Right atrium auricular region (tissue), 2 donors: ENCODE measurements around the gene EIF3K. TPM values are rescaled to one million over a fixed set of nuclear protein-coding genes. Genes with fewer than 3 reads are reported as not detected.
A peak's percentile ranks its signal among the peaks of the same experiment; 100 is the strongest.

Experiments
- DNase-seq: peaks from one replicate; pipeline ENCODE4 v3.0.0-alpha.2; 2019; ENCODE audit warnings: low spot score
- H3K27ac ChIP-seq, 2 donors: fragments of 200-600 bp; sonication (generic); 1 replicate in 1 of 2; 2 replicates in 1 of 2; pipeline ENCODE4 v1.5.1; 2016 to 2019
- H3K27me3 ChIP-seq, 2 donors: fragments of 200-600 bp; sonication (generic); one replicate each; pipeline versions ENCODE4 v1.5.1 to v1.6.0; 2017 to 2019
- H3K36me3 ChIP-seq: fragments of 200-600 bp; sonication (generic); one replicate; pipeline ENCODE4 v1.5.1; 2016
- H3K4me1 ChIP-seq, 2 donors: fragments of 200-600 bp; sonication (generic); one replicate each; pipeline versions ENCODE4 v1.5.1 to v1.6.0; 2017 to 2019
- H3K4me3 ChIP-seq, 2 donors: fragments of 200-600 bp; sonication (generic); 1 replicate in 1 of 2; 2 replicates in 1 of 2; pipeline ENCODE4 v1.5.1; 2017 to 2019; ENCODE audit warnings: mild to moderate bottlenecking in 1 of 2, moderate library complexity in 1 of 2
- H3K9me3 ChIP-seq, 2 donors: fragments of 200-600 bp; sonication (generic); one replicate each; pipeline ENCODE4 v1.5.1; 2019
- CTCF ChIP-seq, 2 donors: fragments of 200-600 bp; sonication (generic); IDR thresholded peaks; one replicate each; pipeline ENCODE4 v1.5.1; 2019; ENCODE audit warnings: antibody characterized with exemption in 2 of 2
- total RNA-seq, 2 donors: library from RNA; depleted of rRNA; stranded (reverse); fragments of >200 nt; gene quantifications; one replicate each; pipeline ENCODE4 v1.1.0, GENCODE V29; 2016

EIF3K gene
- total RNA-seq, 2 donors from 2014 or later, result 716 to 786 TPM

GRCh38 chr19:38640368-38640767 lies 21.4 kb downstream of the EIF3K start:
- no peak for DNase-seq
- Histone ChIP-seq H3K4me1 (peaks cover 0 to 31% of the 10 kb centered on the region in 2 donors), H3K9me3 (no peaks in the 10 kb centered on the region), H3K4me3 (no peak overlapping the region), H3K27me3 (no peaks in the 10 kb centered on the region), H3K27ac (peak overlapping the region; percentile 55 to 60), H3K36me3 (peaks cover 16% of the 10 kb centered on the region)
- TF ChIP-seq CTCF (IDR thresholded peaks at IDR 0.05), result no peak

- no peak for DNase-seq
- Histone ChIP-seq H3K9me3 (no peaks in the 10 kb centered on the region), H3K27ac (peak overlapping the region in 1 of 2 donors; percentile 11), H3K27me3 (no peaks in the 10 kb centered on the region), H3K4me1 (peaks cover 0 to 25% of the 10 kb centered on the region in 2 donors), H3K36me3 (peaks cover 3% of the 10 kb centered on the region), H3K4me3 (no peak overlapping the region)
- no peak for TF ChIP-seq CTCF (IDR thresholded peaks at IDR 0.05)
Observed at GRCh38 chr19:38642176-38642575, 23.2 kb downstream of the EIF3K start.

- H3K36me3 ChIP-seq, result no peaks in the 10 kb centered on the region
- no peaks in the 10 kb centered on the region for H3K27me3 ChIP-seq
- no peak overlapping the region for H3K27ac ChIP-seq
- TF ChIP-seq CTCF (IDR thresholded peaks at IDR 0.05), result no peak
- H3K4me1 ChIP-seq, result peaks cover 0 to 23% of the 10 kb centered on the region in 2 donors
- no peak for DNase-seq
- no peaks in the 10 kb centered on the region for H3K9me3 ChIP-seq
- H3K4me3 ChIP-seq, result no peak overlapping the region
Observed at GRCh38 chr19:38644719-38645118, 25.7 kb downstream of the EIF3K start.

- H3K27ac ChIP-seq, result peak within 1 kb of the TSS; percentile 97 to 98
Observed at GRCh38 chr19:38647368-38647965, 28.5 kb downstream of the EIF3K start, which contains the start of gene ACTN4. ACTN4 (plus strand) TSS chr19:38647649; CDS start chr19:38647746, 97 bp downstream.

GRCh38 chr19:38647966-38648768 lies 29.2 kb downstream of the EIF3K start:
- Histone ChIP-seq H3K9me3 (no peaks in the 10 kb centered on the region), H3K27ac (peak overlapping the region; percentile 97 to 98), H3K36me3 (no peaks in the 10 kb centered on the region), H3K4me1 (peaks cover 0 to 46% of the 10 kb centered on the region in 2 donors), H3K27me3 (no peaks in the 10 kb centered on the region), H3K4me3 (peak overlapping the region; percentile 99)
- no peak for TF ChIP-seq CTCF (IDR thresholded peaks at IDR 0.05)
- DNase-seq, result no peak

More at GRCh38 chr19:38647368-38647965, 28.5 kb downstream of the EIF3K start, which contains the start of gene ACTN4:
- TF ChIP-seq CTCF (IDR thresholded peaks at IDR 0.05), result no peak
- peaks cover 0 to 39% of the 10 kb centered on the region in 2 donors for H3K4me1 ChIP-seq
- DNase-seq, result peak; percentile 99
- H3K4me3 ChIP-seq, result peak within 1 kb of the TSS; percentile 99
- no peaks in the 10 kb centered on the region for H3K36me3 ChIP-seq
- H3K27me3 ChIP-seq, result no peaks in the 10 kb centered on the region
- no peaks in the 10 kb centered on the region for H3K9me3 ChIP-seq
